K562 treated with DMSO at 1 percent for 12 hours (cell line): Measurements from ENCODE around the gene CFAP97D2. TPM values are rescaled to one million over a fixed set of nuclear protein-coding genes. Genes with fewer than 3 reads are reported as not detected.

Experiments used
- total RNA-seq: library from RNA; unstranded; fragments of 300-600 nt; gene quantifications from 2 replicates; pipeline ENCODE4 v1.2.3, GENCODE V29; 2022; ENCODE audit not compliant: insufficient read depth

The CFAP97D2 gene
- total RNA-seq: not detected in 2 replicates

DNA sequence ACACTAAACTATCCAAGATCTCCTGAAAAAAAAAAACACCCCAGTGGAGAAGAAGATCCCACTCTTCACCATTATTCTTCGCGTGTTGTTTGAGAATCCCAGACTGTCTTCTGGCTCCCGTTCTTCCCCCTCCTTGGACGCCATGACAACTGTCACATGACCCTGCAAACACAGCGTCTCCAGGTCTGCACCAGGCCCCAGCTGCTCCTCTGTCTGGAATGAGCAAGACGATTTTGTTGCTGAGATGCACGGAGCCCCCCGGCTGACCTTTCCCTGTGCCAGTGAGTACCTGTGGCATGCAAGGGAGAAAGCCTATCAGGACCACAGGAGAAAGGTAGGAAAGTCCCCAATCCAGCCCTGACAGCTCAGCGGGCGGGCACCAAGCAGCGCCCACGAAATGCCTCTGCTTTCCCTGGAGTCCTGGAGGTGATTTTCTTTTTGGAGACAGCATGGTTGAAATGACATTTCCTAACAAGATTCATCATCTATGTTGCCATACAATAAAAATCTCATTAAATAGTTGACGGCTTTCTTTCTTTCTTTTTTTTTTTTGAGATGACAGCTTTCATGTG is at the start of gene CFAP97D2:
CFAP97D2 (plus strand) TSS at position 171 of the 572 bp plus-strand sequence; CDS start at position 245, 74 bp downstream.

DNA sequence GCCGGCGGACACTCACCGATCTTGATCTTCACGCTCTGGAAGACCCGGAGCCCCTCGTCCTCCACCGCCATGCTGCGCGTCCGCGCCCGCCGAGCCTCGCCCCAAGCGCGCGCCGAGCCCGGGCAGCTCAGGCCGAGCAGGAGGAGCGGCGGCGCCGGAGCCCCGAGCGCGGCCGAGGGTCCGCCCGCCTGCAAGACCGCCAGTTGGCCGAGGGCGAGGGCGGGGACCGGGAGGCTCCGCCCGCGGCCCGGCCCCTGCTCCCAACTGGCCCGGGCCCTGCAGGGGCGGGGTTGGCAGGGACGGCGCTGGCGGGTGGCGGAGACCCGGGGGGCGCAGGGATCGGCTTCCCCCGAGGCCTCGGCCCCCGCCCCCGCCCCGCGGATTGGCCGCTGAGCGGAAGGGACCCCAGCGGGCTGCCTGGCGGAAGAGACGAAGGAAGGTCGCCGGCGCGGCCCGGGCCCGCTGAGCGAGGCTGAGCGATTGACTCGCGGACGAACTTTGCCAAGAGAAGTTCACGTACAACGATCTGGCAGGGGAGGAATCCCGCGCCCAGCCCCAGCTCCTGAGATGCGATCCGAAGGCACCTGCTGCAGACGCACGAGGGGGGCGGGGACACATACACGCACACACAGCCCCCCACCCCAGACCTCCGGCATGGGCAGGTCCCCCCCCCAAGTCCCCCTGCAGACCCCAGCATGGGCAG is 46.5 kb upstream of the CFAP97D2 start, which contains the start of gene RASA3:
RASA3 (minus strand) TSS at position 205 of the 703 bp plus-strand sequence; CDS start at position 71, 134 bp downstream.

DNA sequence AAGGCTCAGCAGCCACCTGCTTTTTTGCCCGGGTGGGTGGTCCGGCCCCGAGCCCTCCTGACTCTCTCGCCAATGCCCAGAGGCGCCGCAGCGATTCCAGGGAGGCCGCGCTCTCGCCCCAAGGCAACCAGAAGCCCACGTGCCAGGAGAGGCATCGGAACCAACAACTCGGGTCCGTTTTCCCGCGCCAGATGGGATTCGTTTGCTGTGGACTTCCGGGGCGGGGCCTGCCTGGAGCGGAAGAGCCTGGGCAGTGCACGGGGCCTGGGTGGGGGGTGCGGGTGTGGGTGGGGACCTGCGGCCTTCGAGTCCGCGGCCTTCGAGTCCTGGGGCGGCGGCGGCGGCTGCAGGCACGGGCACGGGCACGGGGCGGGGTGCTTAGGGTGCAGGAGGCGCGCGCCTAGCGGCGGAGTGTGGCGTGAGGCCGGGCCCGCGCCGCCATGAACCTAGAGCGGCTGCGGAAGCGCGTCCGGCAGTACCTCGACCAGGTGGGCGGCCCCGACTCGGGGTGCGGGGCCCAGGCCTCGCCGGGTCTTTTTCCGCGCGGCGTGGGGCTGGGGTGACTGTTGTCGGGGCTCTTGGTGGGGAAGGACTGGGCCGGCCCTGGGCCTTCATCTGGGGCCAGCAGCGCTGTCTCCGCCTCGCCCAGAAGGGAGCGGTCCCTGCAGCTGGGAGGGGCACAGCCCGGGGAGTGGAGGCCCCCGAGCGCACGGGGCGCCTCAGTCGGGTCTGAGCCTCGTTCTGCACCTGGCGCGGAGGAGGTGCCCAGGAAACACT is 55.8 kb downstream of the CFAP97D2 start, which contains the start of gene CDC16:
CDC16 (plus strand) TSS at position 253 of the 777 bp plus-strand sequence; CDS start at position 441, 188 bp downstream.

Other genes starting within 250 kb of the CFAP97D2 start
- 0.31 TPM in 1 of 2 replicates, not detected in the other for gene C13orf46, start 205.2 kb upstream of the CFAP97D2 start, total RNA-seq
- gene RASA3, start 46.6 kb upstream of the CFAP97D2 start, total RNA-seq: 8.5 and 20.8 TPM in 2 replicates
- 35.6 and 59.4 TPM in 2 replicates for gene CDC16, start 55.6 kb downstream of the CFAP97D2 start, total RNA-seq
- 56.7 and 57.6 TPM in 2 replicates for gene UPF3A, start 102.3 kb downstream of the CFAP97D2 start, total RNA-seq
- 9.7 and 26.4 TPM in 2 replicates for gene CHAMP1, start 135.2 kb downstream of the CFAP97D2 start, total RNA-seq